ENCODE measurements around the gene ELAVL1.

ELAVL1 gene

GRCh38 chr19:8020681-8021080, 15.2 kb upstream of the ELAVL1 start:
- no peak for DNase-seq

GRCh38 chr19:8017808-8018207, 12.4 kb upstream of the ELAVL1 start:
- peak in 1 of 2 experiments; percentile 63 for DNase-seq

- no peak for DNase-seq
These were observed 523 bp downstream of the ELAVL1 start for GRCh38 chr19:8004723-8005513.

GRCh38 chr19:8004001-8004400, 1.4 kb downstream of the ELAVL1 start:
- DNase-seq = no peak

DNA sequence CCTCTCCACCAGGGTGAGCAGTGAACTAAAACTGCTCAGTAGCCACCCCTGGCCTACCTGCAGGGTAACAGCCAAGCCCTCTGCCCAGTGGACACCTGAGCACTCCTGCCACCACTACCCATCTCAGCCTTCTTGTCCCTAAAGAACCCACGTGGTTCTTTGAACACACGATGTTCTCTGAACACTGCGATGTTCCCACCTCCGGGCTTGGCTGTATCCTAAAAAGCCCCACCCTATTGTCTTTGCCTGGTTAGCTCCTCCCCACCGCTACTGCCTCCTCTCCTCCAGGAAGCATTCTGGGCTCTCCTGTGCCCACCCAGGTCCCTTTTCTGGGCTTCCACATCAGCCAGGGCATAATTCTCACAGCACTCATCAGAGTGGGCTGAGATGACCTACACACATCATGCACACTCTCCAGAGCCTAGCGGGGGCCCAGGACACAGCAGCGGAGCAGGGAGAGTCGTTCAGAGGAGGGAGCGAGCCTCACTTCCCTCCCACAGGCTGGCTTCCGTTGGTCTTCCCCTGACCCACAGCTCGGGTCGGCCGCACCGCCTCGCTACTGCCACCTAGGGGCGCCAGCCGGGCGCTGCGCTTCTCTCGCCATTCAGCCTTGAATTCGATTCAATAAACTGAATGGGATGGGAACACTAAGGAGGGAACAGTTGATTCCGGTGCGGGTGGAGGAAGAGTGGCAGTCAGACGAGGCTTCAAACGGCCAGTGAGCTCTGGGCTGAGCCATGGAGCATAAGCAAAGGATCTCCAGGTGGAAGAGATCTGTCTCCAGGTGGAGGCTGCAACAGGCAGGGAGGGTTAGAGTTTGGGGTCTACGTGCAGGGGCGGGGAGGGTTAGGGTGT, 3.2 kb downstream of the ELAVL1 start:
- DNase-seq = peak; percentile 43 to 70

DNA sequence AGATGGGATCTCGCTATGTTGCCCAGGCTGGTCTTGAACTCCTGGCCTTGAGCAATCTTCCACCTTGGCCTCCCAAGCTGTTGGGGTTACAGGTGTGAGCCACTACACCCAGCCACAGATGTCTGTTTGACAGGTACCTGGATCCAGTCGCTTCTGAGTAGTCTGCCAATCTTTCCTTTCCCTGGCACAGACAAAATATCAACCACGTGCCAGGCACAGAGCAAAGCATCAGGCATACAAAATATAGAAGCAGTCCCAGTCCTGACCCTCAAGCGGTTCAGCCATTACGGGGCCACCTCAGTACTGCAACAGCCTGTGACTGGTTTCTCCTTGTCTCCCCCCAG, 3.8 kb downstream of the ELAVL1 start:
- no peak for DNase-seq

DNA sequence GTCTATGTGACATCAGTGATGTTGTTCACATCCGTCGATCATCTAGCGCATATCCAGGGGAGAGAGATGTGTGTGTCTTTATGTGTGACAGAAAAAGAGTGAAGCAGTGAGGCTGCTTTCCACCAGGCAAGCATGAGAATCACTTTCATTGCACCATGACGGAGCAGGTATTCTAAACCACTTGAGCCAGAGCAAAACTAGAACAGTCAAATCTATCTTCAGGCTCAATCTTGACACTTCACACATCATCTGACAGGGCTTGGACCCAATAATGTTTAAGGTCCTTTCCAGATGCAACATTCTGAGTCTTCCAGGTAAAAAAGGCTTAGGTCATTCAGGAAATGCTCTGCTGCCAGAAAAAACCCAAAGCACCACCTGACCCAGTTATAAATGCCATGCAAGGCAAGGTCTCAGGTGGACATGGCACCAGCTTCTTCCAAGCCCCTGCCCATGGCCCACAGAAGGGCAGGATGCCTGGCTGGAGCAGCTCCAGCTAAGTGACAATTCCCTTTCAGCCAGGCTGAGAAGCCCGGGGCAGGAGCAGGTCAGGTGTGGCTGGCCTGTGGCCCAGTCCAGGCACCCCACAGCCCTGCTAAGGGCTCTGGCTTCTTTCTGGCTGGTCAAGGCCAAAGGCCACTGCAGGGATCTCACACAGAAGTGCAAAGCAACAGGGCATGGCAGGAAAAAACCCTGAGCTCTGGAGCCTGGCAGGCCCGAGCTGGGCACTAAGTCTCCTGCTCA, 5.0 kb downstream of the ELAVL1 start:
- no peak for DNase-seq

DNA sequence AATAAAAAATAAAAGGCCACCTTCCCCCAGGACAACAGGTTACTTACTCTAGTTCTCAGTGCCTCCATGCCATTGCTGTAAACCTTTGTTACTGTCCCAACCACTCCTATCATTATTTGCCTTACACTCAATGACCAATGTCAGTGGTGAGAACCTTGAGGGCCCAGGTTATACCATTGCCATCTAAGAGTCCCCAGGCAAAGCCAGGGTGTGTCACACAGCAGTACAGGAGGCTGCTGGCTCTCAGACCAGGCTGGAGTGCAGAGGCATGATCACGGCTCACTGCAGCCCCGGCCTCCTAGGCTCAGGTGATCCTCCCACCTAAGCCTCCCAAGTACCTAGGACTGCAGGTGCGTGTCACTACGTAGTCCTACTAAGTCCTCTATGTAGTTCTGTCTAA, 6.1 kb downstream of the ELAVL1 start:
- no peak for DNase-seq

- DNase-seq = no peak
These were observed 7.5 kb downstream of the ELAVL1 start for GRCh38 chr19:7997809-7998480.

GRCh38 chr19:7996883-7997282, 8.6 kb downstream of the ELAVL1 start:
- no peak for DNase-seq

GRCh38 chr19:7995810-7996158, 9.7 kb downstream of the ELAVL1 start:
- no peak for DNase-seq

GRCh38 chr19:7994928-7995809, 10.3 kb downstream of the ELAVL1 start:
- DNase-seq = no peak

GRCh38 chr19:7994114-7994513, 11.3 kb downstream of the ELAVL1 start:
- DNase-seq = no peak

DNA sequence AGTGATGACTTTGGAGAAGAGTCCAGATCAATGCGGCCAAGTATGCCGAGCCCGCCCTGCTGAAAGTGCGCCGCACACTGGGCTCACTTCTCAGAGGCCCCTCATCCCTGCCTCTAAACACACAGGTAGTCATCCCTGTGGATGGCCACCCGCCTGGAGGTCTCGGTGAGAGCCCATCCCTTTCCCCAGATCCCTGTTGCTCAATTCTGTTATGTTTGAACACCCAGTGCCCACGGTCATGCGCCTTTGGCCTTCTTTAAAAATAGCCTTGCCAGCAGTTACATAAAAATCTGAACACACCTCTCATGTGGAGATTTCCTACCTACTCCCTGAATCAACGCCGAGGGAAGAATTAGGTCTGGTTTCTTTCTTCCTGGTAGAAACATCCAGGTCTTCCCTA, 11.9 kb downstream of the ELAVL1 start:
- DNase-seq = no peak

GRCh38 chr19:7992575-7992974, 12.9 kb downstream of the ELAVL1 start:
- no peak for DNase-seq

GRCh38 chr19:7989071-7989575, 16.3 kb downstream of the ELAVL1 start:
- DNase-seq = no peak

GRCh38 chr19:7988307-7988706, 17.1 kb downstream of the ELAVL1 start:
- no peak for DNase-seq

GRCh38 chr19:7987114-7987768, 18.2 kb downstream of the ELAVL1 start:
- DNase-seq = no peak

GRCh38 chr19:7986321-7987113, 18.9 kb downstream of the ELAVL1 start:
- no peak for DNase-seq

DNA sequence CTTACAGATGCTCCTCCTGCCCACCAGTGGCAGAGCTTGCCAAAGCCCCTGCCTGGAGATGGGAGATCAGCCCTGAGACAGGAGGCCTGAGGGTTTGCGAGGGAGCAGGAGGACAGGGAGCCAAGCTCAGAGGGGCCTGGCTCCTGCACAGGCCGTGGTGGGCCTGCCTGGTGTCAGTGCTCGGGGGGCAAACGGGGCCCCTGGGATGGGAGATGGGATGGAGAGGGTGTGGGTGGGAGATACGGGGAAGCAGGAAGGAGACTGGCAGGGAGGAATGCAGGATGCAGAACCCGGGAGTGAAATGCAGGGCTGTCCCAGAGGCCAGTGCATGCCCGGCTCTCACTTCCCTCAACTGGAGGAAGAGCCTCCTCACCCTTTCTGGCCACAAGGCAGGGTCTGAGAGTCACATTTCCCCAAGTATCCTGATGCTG, 19.9 kb downstream of the ELAVL1 start:
- DNase-seq = no peak
